ENCODE results near the gene TCAP.

DNA sequence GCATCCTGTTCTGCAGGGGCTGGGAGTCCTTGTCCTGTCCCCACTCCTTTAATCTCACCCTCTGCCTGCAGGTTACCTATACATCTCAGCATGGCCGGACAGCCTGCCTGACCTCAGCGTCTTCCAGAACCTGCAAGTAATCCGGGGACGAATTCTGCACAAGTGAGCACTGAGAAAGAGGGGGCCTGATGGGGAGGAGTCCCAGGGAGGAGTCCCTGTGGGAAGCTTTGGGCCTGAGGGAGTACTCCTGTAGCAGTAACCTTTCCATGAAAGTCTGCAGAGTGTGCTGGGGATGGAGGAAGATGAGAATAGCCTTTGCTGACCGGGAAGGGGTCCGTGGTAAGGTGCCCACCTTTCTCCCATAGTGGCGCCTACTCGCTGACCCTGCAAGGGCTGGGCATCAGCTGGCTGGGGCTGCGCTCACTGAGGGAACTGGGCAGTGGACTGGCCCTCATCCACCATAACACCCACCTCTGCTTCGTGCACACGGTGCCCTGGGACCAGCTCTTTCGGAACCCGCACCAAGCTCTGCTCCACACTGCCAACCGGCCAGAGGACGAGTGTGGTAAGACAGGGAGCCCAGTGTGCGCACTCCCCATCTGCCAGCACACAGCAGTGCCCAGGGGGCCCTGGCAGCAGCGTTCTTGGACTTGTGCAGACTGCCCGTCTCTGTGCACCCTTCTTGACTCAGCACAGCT, 50.4 kb downstream of the TCAP start:
- TF ChIP-seq, protein P1, sequence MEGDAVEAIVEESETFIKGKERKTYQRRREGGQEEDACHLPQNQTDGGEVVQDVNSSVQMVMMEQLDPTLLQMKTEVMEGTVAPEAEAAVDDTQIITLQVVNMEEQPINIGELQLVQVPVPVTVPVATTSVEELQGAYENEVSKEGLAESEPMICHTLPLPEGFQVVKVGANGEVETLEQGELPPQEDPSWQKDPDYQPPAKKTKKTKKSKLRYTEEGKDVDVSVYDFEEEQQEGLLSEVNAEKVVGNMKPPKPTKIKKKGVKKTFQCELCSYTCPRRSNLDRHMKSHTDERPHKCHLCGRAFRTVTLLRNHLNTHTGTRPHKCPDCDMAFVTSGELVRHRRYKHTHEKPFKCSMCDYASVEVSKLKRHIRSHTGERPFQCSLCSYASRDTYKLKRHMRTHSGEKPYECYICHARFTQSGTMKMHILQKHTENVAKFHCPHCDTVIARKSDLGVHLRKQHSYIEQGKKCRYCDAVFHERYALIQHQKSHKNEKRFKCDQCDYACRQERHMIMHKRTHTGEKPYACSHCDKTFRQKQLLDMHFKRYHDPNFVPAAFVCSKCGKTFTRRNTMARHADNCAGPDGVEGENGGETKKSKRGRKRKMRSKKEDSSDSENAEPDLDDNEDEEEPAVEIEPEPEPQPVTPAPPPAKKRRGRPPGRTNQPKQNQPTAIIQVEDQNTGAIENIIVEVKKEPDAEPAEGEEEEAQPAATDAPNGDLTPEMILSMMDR (IDR thresholded peaks at IDR 0.05 in 2 of 3, conservative IDR thresholded peaks at IDR 0.05 in 1 of 3; ENCODE audit: control insufficient read depth in 2 of 3, extremely low read depth in 1 of 3, insufficient read depth in 1 of 3, low read depth in 3 of 3, low read length in 3 of 3) = no peak
- TF ChIP-seq FOS (IDR thresholded peaks at IDR 0.05; ENCODE audit: borderline replicate concordance, extremely low read depth, insufficient read length) = no peak
- TF ChIP-seq CBFB (IDR thresholded peaks at IDR 0.05; ENCODE audit: low read depth) = no peak
- no peak for TF ChIP-seq POLR2AphosphoS2 (IDR thresholded peaks at IDR 0.05; ENCODE audit: low read depth, low read length)
- no peak for TF ChIP-seq CHD1 (IDR thresholded peaks at IDR 0.05; ENCODE audit: low read depth, low read length)
- TF ChIP-seq KLF5 (IDR thresholded peaks at IDR 0.05; ENCODE audit: partially characterized antibody) = no peak
- TF ChIP-seq RAD21 (IDR thresholded peaks at IDR 0.05; ENCODE audit: insufficient read depth, low read depth, low read length) = no peak
- no peak for TF ChIP-seq CBX3 (IDR thresholded peaks at IDR 0.05; ENCODE audit: borderline replicate concordance, low read depth)
